D721Med (cell line): ENCODE results near the gene KY.

Experiments
- DNase-seq: peaks from one replicate; pipeline ENCODE4 v3.0.0; 2011; ENCODE audit warnings: low spot score; ENCODE audit not compliant: insufficient read length
- FAIRE-seq: peaks from 2 replicates; lab custom pipeline; 2011; peaks lifted over from hg19 to GRCh38; lab: Jason Lieb, UNC
- TF ChIP-seq, protein P1 (sequence below): IDR thresholded peaks from 2 replicates; pipeline ENCODE4 v1.5.1; 2012; ENCODE audit warnings: mild to moderate bottlenecking, control low read depth; ENCODE audit not compliant: insufficient read depth; ENCODE audit errors: missing control alignments

Gene KY

DNA sequence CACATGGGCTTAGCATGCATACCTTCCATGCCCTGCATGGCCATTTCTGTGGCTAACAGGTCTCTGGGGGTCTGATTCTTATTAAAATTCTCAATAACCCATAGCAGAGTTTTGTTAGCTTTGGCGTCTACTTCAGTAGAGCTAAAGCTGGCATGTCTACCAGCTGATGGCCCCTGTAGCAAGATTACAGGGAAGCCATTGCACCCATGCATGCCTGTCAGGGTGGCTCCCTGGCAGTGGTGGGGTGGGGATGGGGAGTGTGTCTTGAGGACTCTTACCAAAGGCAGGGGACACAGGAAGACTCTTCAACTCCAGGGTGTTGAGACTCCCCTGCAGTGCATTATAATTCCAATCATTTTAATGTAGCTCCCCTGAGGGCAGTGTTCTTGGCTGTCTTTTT, 4.7 kb downstream of the KY start:
- no peak for FAIRE-seq
- TF ChIP-seq, protein P1, sequence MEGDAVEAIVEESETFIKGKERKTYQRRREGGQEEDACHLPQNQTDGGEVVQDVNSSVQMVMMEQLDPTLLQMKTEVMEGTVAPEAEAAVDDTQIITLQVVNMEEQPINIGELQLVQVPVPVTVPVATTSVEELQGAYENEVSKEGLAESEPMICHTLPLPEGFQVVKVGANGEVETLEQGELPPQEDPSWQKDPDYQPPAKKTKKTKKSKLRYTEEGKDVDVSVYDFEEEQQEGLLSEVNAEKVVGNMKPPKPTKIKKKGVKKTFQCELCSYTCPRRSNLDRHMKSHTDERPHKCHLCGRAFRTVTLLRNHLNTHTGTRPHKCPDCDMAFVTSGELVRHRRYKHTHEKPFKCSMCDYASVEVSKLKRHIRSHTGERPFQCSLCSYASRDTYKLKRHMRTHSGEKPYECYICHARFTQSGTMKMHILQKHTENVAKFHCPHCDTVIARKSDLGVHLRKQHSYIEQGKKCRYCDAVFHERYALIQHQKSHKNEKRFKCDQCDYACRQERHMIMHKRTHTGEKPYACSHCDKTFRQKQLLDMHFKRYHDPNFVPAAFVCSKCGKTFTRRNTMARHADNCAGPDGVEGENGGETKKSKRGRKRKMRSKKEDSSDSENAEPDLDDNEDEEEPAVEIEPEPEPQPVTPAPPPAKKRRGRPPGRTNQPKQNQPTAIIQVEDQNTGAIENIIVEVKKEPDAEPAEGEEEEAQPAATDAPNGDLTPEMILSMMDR, result no peak
- no peak for DNase-seq

DNA sequence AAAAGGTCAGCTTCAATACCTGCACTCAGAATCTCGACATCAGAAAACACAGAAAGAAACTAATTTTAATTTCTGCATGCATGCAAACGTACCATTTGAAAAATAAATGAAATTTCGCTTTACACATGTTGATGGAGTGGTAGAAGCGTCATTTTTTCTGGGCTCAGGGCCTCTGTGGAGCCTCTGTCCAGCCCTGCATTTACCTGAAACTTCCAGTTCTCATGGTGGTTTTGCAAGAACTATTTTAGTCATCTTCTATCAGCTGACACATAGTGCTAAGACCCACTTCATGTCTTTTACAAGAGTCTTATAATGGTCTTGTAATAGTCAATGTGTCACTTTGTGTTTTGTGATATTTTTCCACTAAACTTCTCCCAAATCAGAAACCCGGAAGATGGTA, 5.3 kb downstream of the KY start:
- no peak for DNase-seq
- FAIRE-seq, result no peak
- TF ChIP-seq, protein P1, result no peak

DNA sequence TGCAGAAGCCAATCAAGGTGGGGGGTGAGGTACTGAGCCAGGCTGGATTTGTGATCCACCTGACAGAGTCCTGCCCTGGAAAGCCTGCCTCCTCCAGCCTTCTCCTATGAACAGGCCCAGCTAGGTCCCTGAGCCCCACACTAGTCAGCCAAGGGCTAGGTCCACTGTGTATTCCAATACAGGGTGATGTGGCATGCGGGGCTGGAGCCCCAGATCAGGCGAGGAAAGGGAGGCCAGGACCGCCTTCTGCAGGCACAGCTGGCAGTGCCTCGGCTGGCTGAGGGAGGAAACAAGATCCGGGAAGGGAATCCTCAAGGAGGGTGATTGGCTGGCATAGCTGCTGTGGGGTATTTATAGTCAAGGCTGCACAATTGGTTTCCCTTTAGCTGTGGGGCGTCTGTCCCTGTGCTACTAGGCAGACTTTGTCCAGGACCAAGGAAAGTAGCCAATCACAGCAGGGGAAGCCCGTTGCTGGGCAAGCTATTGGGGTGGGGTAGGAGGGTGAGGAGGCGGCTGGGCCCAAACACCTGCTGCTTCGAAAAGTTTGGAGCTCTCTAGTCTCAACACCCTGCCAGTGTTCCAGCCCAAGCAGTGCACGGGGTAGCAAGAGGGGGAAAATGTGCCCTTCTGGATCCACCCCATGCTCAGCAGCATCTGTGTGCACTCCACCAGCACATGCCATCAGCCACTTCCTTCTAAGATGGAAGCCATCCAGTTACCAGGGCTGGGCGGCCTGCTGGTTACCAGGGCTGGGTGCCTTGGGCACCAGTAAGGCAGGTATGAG, 5.9 kb downstream of the KY start:
- no peak for FAIRE-seq

DNA sequence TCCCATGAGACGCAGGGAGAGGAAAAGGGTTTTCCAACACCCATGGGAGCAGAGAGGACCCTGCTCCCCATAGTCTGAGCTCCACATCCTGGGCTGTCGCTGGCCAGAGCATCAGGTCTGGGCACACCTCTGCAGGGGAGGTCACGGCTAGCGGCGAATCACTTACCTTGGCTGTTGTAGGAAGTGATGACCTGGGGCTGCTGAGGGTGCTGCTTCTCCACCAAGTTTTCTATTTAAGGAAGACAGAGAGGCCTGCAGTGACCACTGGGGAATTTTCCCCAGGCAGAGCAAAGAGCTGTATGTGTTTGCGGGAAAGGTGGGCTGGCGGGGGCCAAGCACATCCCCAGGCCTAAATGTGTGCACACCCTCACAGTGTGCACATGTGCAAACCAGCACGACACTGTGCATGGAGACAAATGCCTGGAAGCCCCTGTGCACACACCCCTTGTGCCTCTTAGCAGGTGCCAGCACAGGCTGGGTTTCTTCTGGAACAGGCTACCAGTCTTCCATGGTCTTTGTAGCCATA, 7.6 kb downstream of the KY start:
- no peak for FAIRE-seq
- TF ChIP-seq, protein P1, result no peak
- no peak for DNase-seq

More for the DNA sequence above, 5.9 kb downstream of the KY start:
- no peak for DNase-seq
- TF ChIP-seq, protein P1, result no peak

DNA sequence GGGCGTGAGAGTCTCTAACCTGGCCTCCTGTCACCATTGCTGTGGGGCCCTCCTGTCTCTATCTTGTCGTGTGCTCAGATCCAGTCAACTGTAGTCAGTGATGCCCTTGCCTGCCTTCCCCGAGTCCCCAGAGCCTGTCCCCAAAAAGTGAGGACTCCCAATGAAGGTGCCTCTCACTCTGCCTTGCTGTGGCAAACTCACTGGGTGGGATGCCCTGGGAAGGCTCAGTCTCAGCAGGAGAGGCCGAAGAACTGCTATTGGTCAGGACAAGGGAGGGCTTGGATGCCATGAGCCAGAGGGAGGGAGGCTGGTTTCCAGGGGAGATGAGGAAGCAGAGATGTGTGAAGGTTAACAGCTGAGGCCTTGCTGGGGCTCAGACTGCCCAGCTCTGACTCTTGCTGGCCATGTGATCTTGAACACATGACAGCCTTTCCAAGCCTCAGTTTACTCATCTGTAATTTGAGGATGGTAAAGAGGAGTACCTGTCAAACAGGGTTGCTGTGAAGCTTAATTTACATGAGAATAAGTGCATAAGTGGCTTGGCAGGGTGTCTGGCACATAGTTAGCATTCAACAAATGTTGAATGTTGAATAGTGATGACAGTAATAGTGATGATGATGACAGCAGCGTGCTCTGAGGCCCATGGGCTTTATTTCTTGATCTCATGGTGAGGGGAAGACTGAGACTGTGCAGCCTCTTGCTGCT, 8.2 kb downstream of the KY start:
- TF ChIP-seq, protein P1, result no peak
- FAIRE-seq (no peak), DNase-seq (no peak)

DNA sequence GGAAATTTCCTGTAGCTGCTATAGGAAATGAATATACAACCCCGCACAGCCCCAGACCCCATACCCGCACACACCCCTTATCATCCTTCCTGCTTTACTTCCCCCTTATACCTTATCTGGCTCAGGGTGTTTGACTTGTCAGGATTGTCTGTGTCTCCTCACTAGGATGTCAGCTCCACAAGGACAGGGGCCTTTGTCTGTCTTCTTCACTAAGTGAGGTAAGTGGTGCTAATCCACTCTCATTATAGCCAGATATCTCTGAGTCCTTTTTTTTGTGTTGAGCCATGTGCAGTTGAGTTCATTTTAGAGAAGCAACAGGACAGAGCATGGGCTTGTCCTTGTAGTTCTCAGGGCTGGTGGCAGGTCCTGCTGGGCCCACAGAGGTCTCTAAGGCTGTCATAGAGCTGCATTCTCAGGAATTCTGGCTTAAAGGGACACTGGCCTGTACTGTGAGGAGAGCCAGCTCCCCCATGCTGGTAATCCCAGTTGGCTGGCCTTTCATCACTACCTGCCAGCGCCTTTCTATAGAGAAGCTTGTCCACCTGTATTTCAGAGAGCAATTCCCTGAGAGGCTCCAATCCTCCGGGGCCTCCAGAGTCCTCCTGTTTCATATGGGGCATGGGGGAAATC, 9.0 kb downstream of the KY start:
- FAIRE-seq (no peak), DNase-seq (no peak)
- TF ChIP-seq, protein P1, result no peak
